ENCODE results near the gene DNAH7.

DNA sequence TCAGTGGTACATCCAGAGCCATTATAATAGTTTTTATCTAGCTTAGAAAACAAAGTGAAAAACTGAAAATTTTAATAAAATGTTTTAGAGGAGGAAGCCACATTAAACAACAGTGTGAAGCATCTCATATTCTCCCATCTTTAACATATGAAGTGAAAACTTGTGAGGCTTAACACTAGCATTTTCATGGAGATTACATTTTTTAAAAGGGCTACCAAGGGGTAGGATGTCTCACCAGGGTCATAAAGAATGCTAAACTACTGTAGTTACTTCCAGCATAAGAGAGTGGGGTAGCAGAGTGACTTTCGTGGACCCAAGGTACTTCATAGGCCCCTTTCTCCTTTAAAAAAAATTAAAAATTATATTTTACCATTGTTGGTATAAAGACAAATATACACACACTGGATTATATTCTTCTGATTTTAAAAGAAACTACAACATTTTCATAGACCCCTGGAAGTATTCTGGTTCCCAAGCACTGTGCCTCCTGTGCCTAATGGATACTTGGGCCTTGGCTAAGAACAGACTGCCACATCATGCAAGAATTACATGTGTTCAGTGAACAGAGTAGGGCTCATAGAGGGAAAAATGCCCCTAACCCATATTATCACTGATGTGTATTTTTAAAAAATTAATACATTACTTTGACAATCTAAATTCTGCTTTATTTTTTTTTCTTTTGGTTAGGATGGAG lies 263.2 kb downstream of the DNAH7 start:
- TF ChIP-seq CTCF (conservative IDR thresholded peaks at IDR 0.05; ENCODE audit: low read depth in 2 of 2) (no peak), EZH2phosphoT487 (IDR thresholded peaks at IDR 0.05; ENCODE audit: unreplicated experiment) (no peak), REST (IDR thresholded peaks at IDR 0.05; ENCODE audit: unreplicated experiment) (no peak), EZH2 (IDR thresholded peaks at IDR 0.05; ENCODE audit: low read depth, unreplicated experiment) (no peak), POLR2AphosphoS5 (IDR thresholded peaks at IDR 0.05; ENCODE audit: low read depth) (no peak), CREB1 (CRISPR knock-in tag; IDR thresholded peaks at IDR 0.05; ENCODE audit: low read depth) (no peak), JUNB (IDR thresholded peaks at IDR 0.05; ENCODE audit: unreplicated experiment) (no peak), NANOG (IDR thresholded peaks at IDR 0.05; ENCODE audit: borderline replicate concordance) (peak; percentile 88), ZNF331 (CRISPR knock-in tag; IDR thresholded peaks at IDR 0.05; ENCODE audit: low read depth) (no peak), STAT1 (IDR thresholded peaks at IDR 0.05; ENCODE audit: unreplicated experiment) (no peak), ZNF114 (CRISPR knock-in tag; IDR thresholded peaks at IDR 0.05) (no peak)
- TF ChIP-seq, protein P1, sequence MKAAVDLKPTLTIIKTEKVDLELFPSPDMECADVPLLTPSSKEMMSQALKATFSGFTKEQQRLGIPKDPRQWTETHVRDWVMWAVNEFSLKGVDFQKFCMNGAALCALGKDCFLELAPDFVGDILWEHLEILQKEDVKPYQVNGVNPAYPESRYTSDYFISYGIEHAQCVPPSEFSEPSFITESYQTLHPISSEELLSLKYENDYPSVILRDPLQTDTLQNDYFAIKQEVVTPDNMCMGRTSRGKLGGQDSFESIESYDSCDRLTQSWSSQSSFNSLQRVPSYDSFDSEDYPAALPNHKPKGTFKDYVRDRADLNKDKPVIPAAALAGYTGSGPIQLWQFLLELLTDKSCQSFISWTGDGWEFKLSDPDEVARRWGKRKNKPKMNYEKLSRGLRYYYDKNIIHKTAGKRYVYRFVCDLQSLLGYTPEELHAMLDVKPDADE (IDR thresholded peaks at IDR 0.05) = no peak
- TF ChIP-seq, protein P2, sequence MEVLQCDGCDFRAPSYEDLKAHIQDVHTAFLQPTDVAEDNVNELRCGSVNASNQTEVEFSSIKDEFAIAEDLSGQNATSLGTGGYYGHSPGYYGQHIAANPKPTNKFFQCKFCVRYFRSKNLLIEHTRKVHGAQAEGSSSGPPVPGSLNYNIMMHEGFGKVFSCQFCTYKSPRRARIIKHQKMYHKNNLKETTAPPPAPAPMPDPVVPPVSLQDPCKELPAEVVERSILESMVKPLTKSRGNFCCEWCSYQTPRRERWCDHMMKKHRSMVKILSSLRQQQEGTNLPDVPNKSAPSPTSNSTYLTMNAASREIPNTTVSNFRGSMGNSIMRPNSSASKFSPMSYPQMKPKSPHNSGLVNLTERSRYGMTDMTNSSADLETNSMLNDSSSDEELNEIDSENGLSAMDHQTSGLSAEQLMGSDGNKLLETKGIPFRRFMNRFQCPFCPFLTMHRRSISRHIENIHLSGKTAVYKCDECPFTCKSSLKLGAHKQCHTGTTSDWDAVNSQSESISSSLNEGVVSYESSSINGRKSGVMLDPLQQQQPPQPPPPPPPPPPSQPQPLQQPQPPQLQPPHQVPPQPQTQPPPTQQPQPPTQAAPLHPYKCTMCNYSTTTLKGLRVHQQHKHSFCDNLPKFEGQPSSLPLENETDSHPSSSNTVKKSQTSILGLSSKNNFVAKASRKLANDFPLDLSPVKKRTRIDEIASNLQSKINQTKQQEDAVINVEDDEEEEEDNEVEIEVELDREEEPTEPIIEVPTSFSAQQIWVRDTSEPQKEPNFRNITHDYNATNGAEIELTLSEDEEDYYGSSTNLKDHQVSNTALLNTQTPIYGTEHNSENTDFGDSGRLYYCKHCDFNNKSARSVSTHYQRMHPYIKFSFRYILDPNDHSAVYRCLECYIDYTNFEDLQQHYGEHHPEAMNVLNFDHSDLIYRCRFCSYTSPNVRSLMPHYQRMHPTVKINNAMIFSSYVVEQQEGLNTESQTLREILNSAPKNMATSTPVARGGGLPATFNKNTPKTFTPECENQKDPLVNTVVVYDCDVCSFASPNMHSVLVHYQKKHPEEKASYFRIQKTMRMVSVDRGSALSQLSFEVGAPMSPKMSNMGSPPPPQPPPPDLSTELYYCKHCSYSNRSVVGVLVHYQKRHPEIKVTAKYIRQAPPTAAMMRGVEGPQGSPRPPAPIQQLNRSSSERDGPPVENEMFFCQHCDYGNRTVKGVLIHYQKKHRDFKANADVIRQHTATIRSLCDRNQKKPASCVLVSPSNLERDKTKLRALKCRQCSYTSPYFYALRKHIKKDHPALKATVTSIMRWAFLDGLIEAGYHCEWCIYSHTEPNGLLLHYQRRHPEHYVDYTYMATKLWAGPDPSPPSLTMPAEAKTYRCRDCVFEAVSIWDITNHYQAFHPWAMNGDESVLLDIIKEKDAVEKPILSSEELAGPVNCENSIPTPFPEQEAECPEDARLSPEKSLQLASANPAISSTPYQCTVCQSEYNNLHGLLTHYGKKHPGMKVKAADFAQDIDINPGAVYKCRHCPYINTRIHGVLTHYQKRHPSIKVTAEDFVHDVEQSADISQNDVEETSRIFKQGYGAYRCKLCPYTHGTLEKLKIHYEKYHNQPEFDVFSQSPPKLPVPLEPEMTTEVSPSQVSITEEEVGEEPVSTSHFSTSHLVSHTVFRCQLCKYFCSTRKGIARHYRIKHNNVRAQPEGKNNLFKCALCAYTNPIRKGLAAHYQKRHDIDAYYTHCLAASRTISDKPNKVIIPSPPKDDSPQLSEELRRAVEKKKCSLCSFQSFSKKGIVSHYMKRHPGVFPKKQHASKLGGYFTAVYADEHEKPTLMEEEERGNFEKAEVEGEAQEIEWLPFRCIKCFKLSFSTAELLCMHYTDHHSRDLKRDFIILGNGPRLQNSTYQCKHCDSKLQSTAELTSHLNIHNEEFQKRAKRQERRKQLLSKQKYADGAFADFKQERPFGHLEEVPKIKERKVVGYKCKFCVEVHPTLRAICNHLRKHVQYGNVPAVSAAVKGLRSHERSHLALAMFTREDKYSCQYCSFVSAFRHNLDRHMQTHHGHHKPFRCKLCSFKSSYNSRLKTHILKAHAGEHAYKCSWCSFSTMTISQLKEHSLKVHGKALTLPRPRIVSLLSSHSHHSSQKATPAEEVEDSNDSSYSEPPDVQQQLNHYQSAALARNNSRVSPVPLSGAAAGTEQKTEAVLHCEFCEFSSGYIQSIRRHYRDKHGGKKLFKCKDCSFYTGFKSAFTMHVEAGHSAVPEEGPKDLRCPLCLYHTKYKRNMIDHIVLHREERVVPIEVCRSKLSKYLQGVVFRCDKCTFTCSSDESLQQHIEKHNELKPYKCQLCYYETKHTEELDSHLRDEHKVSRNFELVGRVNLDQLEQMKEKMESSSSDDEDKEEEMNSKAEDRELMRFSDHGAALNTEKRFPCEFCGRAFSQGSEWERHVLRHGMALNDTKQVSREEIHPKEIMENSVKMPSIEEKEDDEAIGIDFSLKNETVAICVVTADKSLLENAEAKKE (CRISPR knock-in tag; IDR thresholded peaks at IDR 0.05) = no peak
